AG09309 (cell line): Measurements from ENCODE around the gene RPL11.
A peak's percentile ranks its signal among the peaks of the same experiment; 100 is the strongest.

Experiments used
- DNase-seq: peaks from one replicate; pipeline ENCODE4 v3.0.0-alpha.2; 2010; ENCODE audit warnings: low read depth
- H3K4me3 ChIP-seq: 2 replicates; pipeline ENCODE4 v1.5.1; 2011; ENCODE audit warnings: mild to moderate bottlenecking, low read depth, low read length, moderate library complexity; ENCODE audit not compliant: control insufficient read depth
- TF ChIP-seq, protein P1 (sequence below): IDR thresholded peaks from 2 replicates; pipeline ENCODE4 v1.5.1; 2011; ENCODE audit warnings: mild to moderate bottlenecking, low read depth, low read length, inconsistent platforms; ENCODE audit not compliant: insufficient read depth, control insufficient read depth; ENCODE audit errors: missing control alignments

The RPL11 gene

DNA sequence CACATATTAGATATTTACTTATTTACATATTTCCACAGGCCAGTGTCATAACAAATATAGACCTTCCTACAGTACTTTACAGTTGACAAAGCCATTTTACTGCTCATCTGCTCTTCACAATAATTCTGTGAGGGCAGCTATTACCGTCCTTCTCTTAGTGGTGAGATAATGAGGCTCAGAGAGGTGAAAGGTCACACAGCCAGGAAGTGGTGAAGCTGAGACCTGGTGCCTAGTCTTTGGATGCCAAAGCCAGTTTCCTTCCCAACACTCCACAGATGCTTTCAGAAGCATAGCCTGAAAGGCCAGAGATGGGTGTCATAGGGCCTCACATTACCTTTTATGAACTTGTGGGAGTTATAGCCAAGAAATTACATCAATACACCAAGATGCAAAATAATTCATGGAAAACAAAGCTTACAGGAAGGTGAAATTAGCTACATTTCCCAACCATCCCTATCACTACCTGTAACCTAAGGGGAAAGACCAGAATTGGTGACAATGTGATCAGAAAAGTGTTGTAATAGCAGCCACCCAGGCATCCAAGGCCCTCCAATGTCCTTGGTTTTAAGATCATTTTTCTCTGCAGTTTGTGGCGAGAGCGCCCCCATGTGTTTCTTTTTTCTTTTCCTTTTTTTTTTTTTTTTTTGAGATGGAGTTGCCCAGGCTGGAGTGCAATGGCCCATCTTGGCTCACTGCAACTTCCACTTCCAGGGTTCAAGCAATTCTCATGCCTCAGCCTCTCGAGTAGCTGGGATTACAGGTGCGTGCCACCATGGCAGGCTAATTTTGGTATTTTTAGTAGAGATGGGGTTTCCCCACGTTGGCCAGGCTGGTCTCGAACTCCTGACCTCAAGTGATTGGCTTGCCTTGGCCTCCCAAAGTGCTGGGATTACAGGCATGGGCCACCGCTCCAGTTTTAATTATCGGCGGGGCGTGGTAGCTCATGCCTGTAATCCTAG lies 26.5 kb upstream of the RPL11 start:
- no peak overlapping the region for H3K4me3 ChIP-seq
- no peak for DNase-seq
- TF ChIP-seq, protein P1, sequence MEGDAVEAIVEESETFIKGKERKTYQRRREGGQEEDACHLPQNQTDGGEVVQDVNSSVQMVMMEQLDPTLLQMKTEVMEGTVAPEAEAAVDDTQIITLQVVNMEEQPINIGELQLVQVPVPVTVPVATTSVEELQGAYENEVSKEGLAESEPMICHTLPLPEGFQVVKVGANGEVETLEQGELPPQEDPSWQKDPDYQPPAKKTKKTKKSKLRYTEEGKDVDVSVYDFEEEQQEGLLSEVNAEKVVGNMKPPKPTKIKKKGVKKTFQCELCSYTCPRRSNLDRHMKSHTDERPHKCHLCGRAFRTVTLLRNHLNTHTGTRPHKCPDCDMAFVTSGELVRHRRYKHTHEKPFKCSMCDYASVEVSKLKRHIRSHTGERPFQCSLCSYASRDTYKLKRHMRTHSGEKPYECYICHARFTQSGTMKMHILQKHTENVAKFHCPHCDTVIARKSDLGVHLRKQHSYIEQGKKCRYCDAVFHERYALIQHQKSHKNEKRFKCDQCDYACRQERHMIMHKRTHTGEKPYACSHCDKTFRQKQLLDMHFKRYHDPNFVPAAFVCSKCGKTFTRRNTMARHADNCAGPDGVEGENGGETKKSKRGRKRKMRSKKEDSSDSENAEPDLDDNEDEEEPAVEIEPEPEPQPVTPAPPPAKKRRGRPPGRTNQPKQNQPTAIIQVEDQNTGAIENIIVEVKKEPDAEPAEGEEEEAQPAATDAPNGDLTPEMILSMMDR = peak; percentile 50

DNA sequence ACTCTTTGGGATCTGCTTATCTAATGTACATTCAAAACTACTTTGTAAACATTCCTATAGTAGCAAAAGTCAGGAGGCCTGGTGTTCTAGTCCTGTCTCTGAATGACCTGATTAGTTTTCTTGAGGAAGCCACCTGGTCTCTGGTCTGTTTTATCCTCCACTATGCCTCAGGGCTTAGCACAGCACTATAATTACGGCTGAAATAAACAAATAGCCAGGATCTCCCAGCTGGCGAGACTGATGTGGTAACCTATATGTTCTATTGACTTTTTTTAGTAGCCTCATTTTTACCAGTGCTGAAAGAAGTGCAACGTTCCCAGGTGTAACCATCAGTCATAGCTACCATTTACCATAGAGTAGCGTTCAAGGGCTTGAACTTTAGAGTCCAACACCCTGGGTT lies 24.2 kb upstream of the RPL11 start:
- DNase-seq = no peak
- H3K4me3 ChIP-seq = no peak overlapping the region
- TF ChIP-seq, protein P1 = no peak

DNA sequence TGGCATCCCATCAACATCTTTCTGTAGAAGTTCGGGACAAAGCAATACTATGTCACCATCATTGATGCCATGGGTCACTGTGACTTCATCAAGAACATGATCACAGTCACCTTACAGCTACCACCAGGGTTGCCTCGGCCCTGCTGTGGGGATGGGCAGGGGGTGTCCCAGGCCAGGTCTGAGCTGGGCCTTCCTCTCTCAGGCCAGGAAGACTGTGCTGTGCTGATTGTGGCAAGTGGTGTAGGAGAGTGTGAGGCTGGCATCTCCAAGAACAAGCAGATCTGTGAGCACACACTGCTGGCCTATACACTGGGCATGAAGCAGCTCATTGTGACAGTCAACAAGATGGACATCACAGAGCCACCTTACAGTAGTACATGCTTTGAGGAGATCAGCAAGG lies 20.9 kb upstream of the RPL11 start:
- H3K4me3 ChIP-seq = no peak overlapping the region
- TF ChIP-seq, protein P1 = no peak
- no peak for DNase-seq

DNA sequence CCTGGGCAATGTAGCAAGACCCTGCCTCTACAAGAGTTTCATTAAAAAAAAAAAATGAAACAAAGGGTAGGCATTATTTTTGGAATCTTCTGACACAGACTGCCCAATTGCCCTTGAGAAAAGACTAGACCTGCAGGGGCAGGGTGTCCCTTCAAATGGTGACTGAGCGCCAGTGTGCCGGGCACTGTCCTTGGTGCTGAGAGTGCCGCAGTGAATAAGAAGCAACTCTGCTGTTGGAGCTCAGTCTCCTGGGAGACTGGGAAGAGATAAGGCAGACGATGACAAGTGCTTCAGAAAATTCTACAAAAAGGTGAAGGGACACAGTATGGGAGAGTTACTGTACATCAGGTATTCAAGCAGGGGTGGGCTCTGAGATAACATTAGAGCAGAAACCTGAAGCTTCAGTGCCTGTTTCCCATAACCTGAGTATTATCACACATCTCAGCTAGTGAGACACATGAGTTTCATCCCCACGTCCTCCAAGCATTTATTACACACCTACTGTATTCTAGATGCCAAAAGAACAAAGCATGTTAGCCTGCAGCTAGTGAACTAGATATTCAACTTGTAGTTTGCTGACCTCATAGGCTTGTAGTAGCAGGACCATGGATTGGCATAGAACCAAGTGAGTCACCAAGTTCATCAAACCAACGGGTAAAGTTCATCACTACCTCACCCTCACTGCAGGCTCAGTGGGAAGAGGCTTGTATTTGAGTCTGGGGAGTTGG lies 18.4 kb upstream of the RPL11 start:
- TF ChIP-seq, protein P1 = no peak
- DNase-seq = no peak

GRCh38 chr1:23679815-23680214 lies 11.8 kb upstream of the RPL11 start:
- TF ChIP-seq, protein P1 = no peak
- no peak for DNase-seq
- H3K4me3 ChIP-seq = no peak overlapping the region

More for the DNA sequence above, 18.4 kb upstream of the RPL11 start:
- H3K4me3 ChIP-seq = no peak overlapping the region

DNA sequence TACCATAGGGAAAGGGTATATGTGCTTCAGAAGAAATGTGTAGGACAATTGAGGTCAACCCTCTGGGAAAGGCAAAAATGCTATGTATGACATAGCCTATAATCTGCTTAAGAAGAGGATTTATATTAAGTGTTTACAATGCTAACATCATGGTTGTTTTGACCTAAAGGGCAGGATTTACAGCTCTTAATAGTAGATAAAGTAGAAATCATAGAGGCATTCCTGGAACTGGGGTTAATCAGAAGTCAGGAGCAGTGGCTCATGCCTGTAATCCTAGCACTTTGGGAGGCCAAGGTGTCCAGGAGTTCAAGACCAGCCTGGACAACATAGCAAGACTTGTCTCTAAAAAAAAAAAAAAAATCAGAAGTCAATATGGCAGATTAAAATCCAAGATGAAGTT lies 8.7 kb upstream of the RPL11 start:
- TF ChIP-seq, protein P1 = no peak
- no peak overlapping the region for H3K4me3 ChIP-seq
- no peak for DNase-seq
